PFSK-1 (cell line): ENCODE data around the gene PTPN2.

Source experiments
- FOXP2 ChIP-seq: optimal IDR thresholded peaks from 2 replicates; pipeline ENCODE3; 2011; ENCODE audit warnings: borderline replicate concordance, control low read depth, inconsistent platforms; ENCODE audit not compliant: insufficient read depth; ENCODE audit errors: extremely low read length, extremely low read depth
- POLR2AphosphoS5 ChIP-seq: IDR thresholded peaks from 2 replicates; pipeline ENCODE4 v1.6.1; 2012; ENCODE audit warnings: low read depth, mild to moderate bottlenecking, control low read depth, low read length, moderate library complexity
- SIN3A ChIP-seq: IDR thresholded peaks from 2 replicates; pipeline ENCODE4 v1.6.1; 2012; ENCODE audit warnings: mild to moderate bottlenecking, low read length, moderate library complexity, borderline replicate concordance; ENCODE audit not compliant: insufficient read depth
- TAF1 ChIP-seq: IDR thresholded peaks from 2 replicates; pipeline ENCODE4 v1.6.1; 2012; ENCODE audit warnings: low read length, control low read depth, borderline replicate concordance; ENCODE audit not compliant: insufficient read depth
- TF ChIP-seq, protein P1 (sequence below), 2 experiments: IDR thresholded peaks; 2 replicates each; pipeline versions ENCODE4 v1.6.1 to v1.8.0; 2011 to 2012; ENCODE audit warnings: low read depth in 2 of 2, low read length in 2 of 2, control low read depth in 1 of 2, inconsistent platforms in 1 of 2, mild to moderate bottlenecking in 1 of 2, moderate library complexity in 1 of 2; ENCODE audit not compliant: insufficient read depth in 1 of 2

Gene PTPN2

DNA sequence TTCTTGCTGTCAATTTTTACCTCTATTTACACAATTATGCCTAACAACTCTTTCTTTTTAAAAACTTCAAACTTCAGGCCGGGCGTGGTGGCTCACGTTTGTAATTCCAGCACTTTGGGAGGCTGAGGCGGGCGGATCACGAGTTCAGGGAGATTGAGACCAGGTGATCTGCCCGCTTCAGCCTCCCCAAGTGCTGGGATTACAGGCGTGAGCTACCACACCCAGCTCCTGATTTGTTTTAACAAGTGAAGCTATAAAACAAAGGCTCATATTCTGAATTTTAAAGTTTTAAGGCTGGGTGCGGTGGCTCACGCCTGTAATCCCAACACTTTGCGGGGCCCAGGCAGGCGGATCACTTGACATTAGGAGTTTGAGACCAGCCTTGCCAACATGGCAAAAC is 15.5 kb downstream of the PTPN2 start:
- no peak for TF ChIP-seq FOXP2
- no peak for TF ChIP-seq SIN3A
- no peak for TF ChIP-seq POLR2AphosphoS5
- no peak for TF ChIP-seq TAF1
- TF ChIP-seq, protein P1, sequence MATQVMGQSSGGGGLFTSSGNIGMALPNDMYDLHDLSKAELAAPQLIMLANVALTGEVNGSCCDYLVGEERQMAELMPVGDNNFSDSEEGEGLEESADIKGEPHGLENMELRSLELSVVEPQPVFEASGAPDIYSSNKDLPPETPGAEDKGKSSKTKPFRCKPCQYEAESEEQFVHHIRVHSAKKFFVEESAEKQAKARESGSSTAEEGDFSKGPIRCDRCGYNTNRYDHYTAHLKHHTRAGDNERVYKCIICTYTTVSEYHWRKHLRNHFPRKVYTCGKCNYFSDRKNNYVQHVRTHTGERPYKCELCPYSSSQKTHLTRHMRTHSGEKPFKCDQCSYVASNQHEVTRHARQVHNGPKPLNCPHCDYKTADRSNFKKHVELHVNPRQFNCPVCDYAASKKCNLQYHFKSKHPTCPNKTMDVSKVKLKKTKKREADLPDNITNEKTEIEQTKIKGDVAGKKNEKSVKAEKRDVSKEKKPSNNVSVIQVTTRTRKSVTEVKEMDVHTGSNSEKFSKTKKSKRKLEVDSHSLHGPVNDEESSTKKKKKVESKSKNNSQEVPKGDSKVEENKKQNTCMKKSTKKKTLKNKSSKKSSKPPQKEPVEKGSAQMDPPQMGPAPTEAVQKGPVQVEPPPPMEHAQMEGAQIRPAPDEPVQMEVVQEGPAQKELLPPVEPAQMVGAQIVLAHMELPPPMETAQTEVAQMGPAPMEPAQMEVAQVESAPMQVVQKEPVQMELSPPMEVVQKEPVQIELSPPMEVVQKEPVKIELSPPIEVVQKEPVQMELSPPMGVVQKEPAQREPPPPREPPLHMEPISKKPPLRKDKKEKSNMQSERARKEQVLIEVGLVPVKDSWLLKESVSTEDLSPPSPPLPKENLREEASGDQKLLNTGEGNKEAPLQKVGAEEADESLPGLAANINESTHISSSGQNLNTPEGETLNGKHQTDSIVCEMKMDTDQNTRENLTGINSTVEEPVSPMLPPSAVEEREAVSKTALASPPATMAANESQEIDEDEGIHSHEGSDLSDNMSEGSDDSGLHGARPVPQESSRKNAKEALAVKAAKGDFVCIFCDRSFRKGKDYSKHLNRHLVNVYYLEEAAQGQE (IDR thresholded peaks at IDR 0.05; ENCODE audit: insufficient read depth in 1 of 2, low read depth in 2 of 2, low read length in 2 of 2) = no peak

DNA sequence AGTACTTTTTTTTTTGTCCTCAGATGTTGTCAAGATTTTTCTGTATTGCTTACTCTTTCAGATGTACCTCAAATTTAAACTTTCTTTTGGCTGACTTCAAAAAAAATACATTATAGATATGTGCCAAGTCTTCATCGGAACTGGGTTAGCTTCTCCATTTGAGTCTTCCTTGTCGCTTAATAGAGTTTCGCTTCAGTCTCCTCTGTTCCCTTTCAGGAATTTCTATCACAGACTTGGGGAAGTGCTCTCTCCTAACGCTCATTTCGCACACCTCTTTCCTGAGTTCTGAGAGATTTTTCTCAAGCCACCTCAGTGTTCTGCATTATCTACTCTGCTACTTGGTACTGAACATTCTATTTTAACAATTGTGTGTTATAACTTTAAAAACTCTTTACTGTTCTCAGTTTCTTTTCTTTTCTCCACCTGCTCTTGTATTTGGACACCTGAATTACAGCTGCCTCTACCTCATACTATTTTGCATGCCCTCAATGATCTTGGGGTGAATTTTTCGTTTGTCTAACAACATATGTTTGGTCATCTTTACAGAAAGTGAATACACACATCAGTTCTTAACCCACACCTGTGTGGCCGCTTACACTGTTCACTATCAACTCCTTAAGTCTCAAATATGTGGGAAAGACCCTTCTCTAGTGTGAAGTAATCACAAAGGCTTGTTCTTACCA is 16.5 kb downstream of the PTPN2 start:
- no peak for TF ChIP-seq TAF1

DNA sequence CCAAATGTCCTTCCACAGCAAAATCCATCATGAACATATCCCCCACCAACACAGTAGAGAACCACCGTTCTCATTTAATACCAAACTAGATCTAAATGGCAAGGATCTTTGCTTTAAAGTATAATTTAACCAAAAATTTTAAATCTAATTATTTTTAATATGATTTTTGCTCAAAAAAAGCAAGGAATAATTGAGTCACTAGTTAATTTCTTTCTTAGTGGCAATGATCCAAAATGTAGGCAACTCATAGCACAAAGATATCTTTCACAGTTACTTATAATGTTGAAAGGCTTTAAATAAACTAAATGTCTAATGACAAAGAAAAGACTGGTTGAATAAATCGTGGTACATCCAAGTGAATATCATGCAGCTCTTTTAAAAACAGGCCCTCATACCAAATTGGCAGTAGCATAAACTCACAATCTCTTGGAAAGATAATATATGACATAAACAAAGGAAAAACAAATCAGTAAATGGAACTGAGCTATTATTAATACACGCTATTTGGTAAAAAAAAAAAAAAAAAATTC is 20.3 kb downstream of the PTPN2 start:
- TF ChIP-seq TAF1 (no peak), FOXP2 (no peak), POLR2AphosphoS5 (no peak), SIN3A (no peak)
- TF ChIP-seq, protein P1 (IDR thresholded peaks at IDR 0.05; ENCODE audit: insufficient read depth in 1 of 2, low read depth in 2 of 2, low read length in 2 of 2) = no peak

DNA sequence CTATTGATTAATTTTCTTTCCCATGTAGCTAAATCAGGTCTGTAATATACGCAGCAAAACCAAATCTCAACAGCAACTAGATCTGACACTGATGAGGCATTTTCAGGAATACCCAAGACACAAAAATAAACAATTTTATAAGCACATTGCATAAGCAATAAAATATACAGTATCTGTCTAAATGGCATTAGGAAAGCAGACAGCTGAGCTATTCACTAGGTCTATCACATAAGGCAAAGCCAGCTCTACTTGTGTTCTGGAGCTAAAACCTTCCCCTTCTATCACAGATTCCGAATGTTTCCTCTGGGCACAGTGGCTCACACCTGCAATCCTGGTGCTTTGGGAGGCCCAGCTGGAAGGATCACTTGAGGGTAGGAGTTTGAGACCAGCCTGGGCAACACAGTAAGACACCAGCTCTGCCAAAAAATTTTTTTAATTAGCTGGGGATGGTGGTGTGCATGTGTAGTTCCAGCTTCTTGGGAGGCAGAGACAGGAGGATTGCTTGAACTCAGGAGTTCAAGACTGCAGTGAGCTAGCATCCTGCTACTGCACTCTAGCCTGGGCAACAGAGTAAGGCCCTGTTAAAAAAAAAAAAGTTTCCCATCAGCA is 21.1 kb downstream of the PTPN2 start:
- TF ChIP-seq POLR2AphosphoS5 (no peak), FOXP2 (no peak), TAF1 (no peak), SIN3A (no peak)
- TF ChIP-seq, protein P1 (IDR thresholded peaks at IDR 0.05; ENCODE audit: insufficient read depth in 1 of 2, low read depth in 2 of 2, low read length in 2 of 2) = no peak

DNA sequence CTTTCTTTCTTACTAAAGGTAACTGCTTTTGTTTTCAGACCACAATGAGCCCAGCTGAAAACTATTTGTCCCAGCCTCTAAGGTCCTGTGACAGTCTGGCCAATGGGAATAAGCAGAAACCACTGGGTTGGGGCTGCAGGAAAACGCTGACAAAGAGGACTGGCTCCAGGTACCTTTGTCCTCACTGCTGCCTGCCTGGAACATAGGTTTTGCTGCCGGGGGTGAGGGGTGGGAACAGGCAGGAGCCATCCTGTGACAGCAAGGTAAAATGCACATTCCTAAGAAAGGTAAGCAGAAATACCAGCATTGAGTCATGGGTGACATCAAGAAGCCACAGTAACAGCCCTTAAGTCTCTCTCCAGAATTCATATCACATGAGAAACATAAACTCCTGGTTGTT is 21.6 kb downstream of the PTPN2 start:
- TF ChIP-seq SIN3A = no peak
- TF ChIP-seq FOXP2 = no peak
- TF ChIP-seq, protein P1 (IDR thresholded peaks at IDR 0.05; ENCODE audit: insufficient read depth in 1 of 2, low read depth in 2 of 2, low read length in 2 of 2) = no peak
- no peak for TF ChIP-seq POLR2AphosphoS5
- no peak for TF ChIP-seq TAF1
